AG09309 (cell line): ENCODE measurements around the gene ADM5.

Source experiments
- DNase-seq: peaks from one replicate; pipeline ENCODE4 v3.0.0-alpha.2; 2010; ENCODE audit warnings: low read depth
- H3K4me3 ChIP-seq: 2 replicates; pipeline ENCODE4 v1.5.1; 2011; ENCODE audit warnings: mild to moderate bottlenecking, low read depth, low read length, moderate library complexity; ENCODE audit not compliant: control insufficient read depth
- CTCF ChIP-seq: IDR thresholded peaks from 2 replicates; pipeline ENCODE4 v1.5.1; 2011; ENCODE audit warnings: mild to moderate bottlenecking, low read depth, low read length, inconsistent platforms; ENCODE audit not compliant: insufficient read depth, control insufficient read depth; ENCODE audit errors: missing control alignments

Gene ADM5

GRCh38 chr19:49680421-49681351 is 8.7 kb upstream of the ADM5 start:
- no peak for DNase-seq
- no peak overlapping the region for H3K4me3 ChIP-seq

GRCh38 chr19:49681830-49682229 is 7.6 kb upstream of the ADM5 start:
- TF ChIP-seq CTCF = no peak
- DNase-seq = no peak
- H3K4me3 ChIP-seq = no peak overlapping the region

More at GRCh38 chr19:49680421-49681351, 8.7 kb upstream of the ADM5 start:
- TF ChIP-seq CTCF = peak; percentile 100

- no peak for DNase-seq
Observed at GRCh38 chr19:49682274-49682673, 7.1 kb upstream of the ADM5 start.

GRCh38 chr19:49683814-49684250 is 5.6 kb upstream of the ADM5 start:
- H3K4me3 ChIP-seq = no peak overlapping the region
- no peak for TF ChIP-seq CTCF
- DNase-seq = no peak

More at GRCh38 chr19:49682274-49682673, 7.1 kb upstream of the ADM5 start:
- TF ChIP-seq CTCF = no peak
- no peak overlapping the region for H3K4me3 ChIP-seq

- H3K4me3 ChIP-seq = no peak overlapping the region
- no peak for DNase-seq
- TF ChIP-seq CTCF = peak; percentile 50
Observed at GRCh38 chr19:49684251-49684982, 5.0 kb upstream of the ADM5 start.

- H3K4me3 ChIP-seq = no peak overlapping the region
- no peak for TF ChIP-seq CTCF
- DNase-seq = no peak
Observed at GRCh38 chr19:49684983-49685553, 4.3 kb upstream of the ADM5 start.
